GM18907 (cell line): ENCODE results near the gene ATP8B1.
"Not testable (repeated sequence)": the region's sequence is repeated elsewhere in the genome, so short reads cannot be mapped to it uniquely, and the experiment has no call there.

Source experiments
- ATAC-seq: cut with Tn5 transposase; IDR thresholded peaks from one replicate; pipeline ENCODE4 v1.9.1; 2021; ENCODE audit warnings: mild to moderate bottlenecking, moderate library complexity; ENCODE audit not compliant: unreplicated experiment

The ATP8B1 gene

GRCh38 chr18:57803103-57803969, at the start of gene ATP8B1:
Gene ATP8B1, minus strand, starts transcription at chr18:57803315. Its CDS starts 71,508 bp downstream, at chr18:57731807.
- peak; percentile 56 for ATAC-seq

- no peak for ATAC-seq
These were observed 46.9 kb upstream of the ATP8B1 start for GRCh38 chr18:57850063-57850462.

- not testable (repeated sequence) for ATAC-seq
These were observed 45.3 kb upstream of the ATP8B1 start for GRCh38 chr18:57848374-57848773.

GRCh38 chr18:57847431-57847830, 44.3 kb upstream of the ATP8B1 start:
- not testable (repeated sequence) for ATAC-seq

GRCh38 chr18:57846258-57846657, 43.1 kb upstream of the ATP8B1 start:
- ATAC-seq, result no peak

- peak; percentile 38 for ATAC-seq
These were observed 42.5 kb upstream of the ATP8B1 start for GRCh38 chr18:57845605-57846074.

- ATAC-seq, result no peak
These were observed 41.2 kb upstream of the ATP8B1 start for GRCh38 chr18:57844319-57844718.

GRCh38 chr18:57843386-57843785, 40.3 kb upstream of the ATP8B1 start:
- ATAC-seq, result no peak

GRCh38 chr18:57841568-57841967, 38.5 kb upstream of the ATP8B1 start:
- ATAC-seq, result peak; percentile 37

- ATAC-seq, result no peak
These were observed 36.8 kb upstream of the ATP8B1 start for GRCh38 chr18:57839942-57840381.

- ATAC-seq, result peak; percentile 94
These were observed 34.9 kb upstream of the ATP8B1 start for GRCh38 chr18:57837917-57838548.

GRCh38 chr18:57836557-57836956, 33.4 kb upstream of the ATP8B1 start:
- ATAC-seq, result no peak

- no peak for ATAC-seq
These were observed 32.8 kb upstream of the ATP8B1 start for GRCh38 chr18:57835904-57836303.

- ATAC-seq, result no peak
These were observed 31.5 kb upstream of the ATP8B1 start for GRCh38 chr18:57834616-57835015.

GRCh38 chr18:57833441-57834101, 30.5 kb upstream of the ATP8B1 start:
- ATAC-seq, result peak; percentile 36

- no peak for ATAC-seq
These were observed 29.6 kb upstream of the ATP8B1 start for GRCh38 chr18:57832730-57833129.

GRCh38 chr18:57831597-57832377, 28.7 kb upstream of the ATP8B1 start:
- ATAC-seq, result no peak

- ATAC-seq, result no peak
These were observed 24.5 kb upstream of the ATP8B1 start for GRCh38 chr18:57827646-57828045.

- no peak for ATAC-seq
These were observed 23.1 kb upstream of the ATP8B1 start for GRCh38 chr18:57826252-57826651.

- not testable (repeated sequence) for ATAC-seq
These were observed 17.5 kb upstream of the ATP8B1 start for GRCh38 chr18:57820583-57820982.
